ENCODE measurements around the gene CDC42BPA. TPM values are rescaled to one million over a fixed set of nuclear protein-coding genes. Genes with fewer than 3 reads are reported as not detected.

The CDC42BPA gene
- total RNA-seq, 4 donors from 2014 or later, result 47.0 to 58.6 (median 54.8) TPM

DNA sequence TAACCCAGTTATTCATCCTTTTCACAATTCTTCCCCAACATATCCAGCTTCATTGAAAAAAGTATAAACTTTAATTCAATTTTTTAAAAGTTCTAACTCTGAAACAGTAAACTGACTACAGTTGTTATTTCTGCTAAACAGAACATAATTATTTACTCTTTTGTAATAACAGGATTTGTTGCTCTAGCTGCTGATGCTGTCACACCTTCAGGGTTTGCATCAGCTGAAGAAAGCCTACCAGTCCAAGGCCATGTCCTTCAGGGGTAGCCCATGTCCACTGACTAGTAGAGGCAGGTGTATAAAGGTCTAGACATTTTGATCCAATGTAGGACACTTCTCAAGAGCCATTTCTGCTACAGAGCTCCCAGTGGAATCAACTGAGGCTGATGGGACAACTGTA, 107.7 kb downstream of the CDC42BPA start:
- Histone ChIP-seq H3K36me3 (peaks cover 0 to 6% (median 0%) of the 10 kb centered on the region in 3 donors), H3K27me3 (no peaks in the 10 kb centered on the region), H3K9me3 (no peaks in the 10 kb centered on the region), H3K27ac (no peak overlapping the region), H3K4me3 (no peak overlapping the region), H3K4me1 (peaks cover 0 to 6% (median 0%) of the 10 kb centered on the region in 4 donors)
- no peak for DNase-seq (ENCODE audit: low spot score in 2 of 2)
- TF ChIP-seq, protein P1, sequence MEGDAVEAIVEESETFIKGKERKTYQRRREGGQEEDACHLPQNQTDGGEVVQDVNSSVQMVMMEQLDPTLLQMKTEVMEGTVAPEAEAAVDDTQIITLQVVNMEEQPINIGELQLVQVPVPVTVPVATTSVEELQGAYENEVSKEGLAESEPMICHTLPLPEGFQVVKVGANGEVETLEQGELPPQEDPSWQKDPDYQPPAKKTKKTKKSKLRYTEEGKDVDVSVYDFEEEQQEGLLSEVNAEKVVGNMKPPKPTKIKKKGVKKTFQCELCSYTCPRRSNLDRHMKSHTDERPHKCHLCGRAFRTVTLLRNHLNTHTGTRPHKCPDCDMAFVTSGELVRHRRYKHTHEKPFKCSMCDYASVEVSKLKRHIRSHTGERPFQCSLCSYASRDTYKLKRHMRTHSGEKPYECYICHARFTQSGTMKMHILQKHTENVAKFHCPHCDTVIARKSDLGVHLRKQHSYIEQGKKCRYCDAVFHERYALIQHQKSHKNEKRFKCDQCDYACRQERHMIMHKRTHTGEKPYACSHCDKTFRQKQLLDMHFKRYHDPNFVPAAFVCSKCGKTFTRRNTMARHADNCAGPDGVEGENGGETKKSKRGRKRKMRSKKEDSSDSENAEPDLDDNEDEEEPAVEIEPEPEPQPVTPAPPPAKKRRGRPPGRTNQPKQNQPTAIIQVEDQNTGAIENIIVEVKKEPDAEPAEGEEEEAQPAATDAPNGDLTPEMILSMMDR (IDR thresholded peaks at IDR 0.05), result no peak
- TF ChIP-seq POLR2A (IDR thresholded peaks at IDR 0.05) (no peak), EP300 (IDR thresholded peaks at IDR 0.05) (no peak)

DNA sequence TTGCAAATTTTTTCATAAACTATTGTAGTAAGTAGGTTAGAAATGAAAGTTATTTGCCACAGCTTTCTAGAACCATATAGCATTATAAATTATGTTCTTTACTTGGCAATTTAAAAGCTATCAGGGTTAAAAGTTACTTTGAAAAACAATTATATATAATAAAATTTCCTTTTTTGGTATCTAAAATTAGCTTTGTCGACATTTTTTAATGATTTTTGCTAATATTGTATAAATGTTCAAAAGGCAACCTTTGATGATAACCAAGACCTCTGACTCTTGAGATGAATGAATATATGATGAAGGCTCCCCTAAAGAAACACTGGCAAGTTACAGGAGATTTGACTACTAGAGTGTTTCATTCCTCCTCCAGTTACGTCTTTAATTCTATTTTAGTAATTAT, 121.2 kb downstream of the CDC42BPA start:
- 89 to 95% methylated on average over 2 of the region's 2 CpGs for WGBS, 2 donors
- Histone ChIP-seq H3K4me3 (no peak overlapping the region), H3K27ac (no peak overlapping the region), H3K27me3 (no peaks in the 10 kb centered on the region), H3K9me3 (no peaks in the 10 kb centered on the region), H3K36me3 (peaks cover 0 to 17% (median 0%) of the 10 kb centered on the region in 3 donors), H3K4me1 (no peaks in the 10 kb centered on the region)
- TF ChIP-seq EP300 (IDR thresholded peaks at IDR 0.05) (no peak), POLR2A (IDR thresholded peaks at IDR 0.05) (no peak)
- TF ChIP-seq, protein P1 (IDR thresholded peaks at IDR 0.05), result no peak
- DNase-seq (ENCODE audit: low spot score in 2 of 2), result no peak

DNA sequence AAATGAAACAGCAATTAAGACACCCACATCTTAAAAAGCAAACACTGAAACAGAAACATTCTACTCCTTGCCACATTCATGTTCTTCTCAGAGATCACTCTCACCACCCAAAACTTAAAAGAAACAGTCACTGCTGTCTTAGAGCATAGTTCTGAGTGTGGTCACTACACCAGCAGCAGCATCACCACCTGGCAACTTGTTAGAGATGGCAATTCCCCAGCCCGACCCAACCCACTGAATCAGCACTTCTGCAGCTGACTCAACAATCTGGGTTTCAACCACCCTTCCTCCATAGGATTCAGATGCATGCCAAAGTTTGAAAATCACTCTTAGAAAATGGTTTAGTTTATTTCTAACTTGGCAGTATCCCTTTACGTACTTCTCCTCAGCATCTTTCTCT, 126.1 kb downstream of the CDC42BPA start:
- H3K9me3 ChIP-seq, result no peaks in the 10 kb centered on the region
- no peaks in the 10 kb centered on the region for H3K27me3 ChIP-seq
- TF ChIP-seq POLR2A (IDR thresholded peaks at IDR 0.05) (no peak), EP300 (IDR thresholded peaks at IDR 0.05) (no peak)
- TF ChIP-seq, protein P1 (IDR thresholded peaks at IDR 0.05), result no peak
- H3K27ac ChIP-seq, result no peak overlapping the region
- H3K4me1 ChIP-seq, result no peaks in the 10 kb centered on the region
- 57 to 69% methylated on average over 2 of the region's 2 CpGs for WGBS, 2 donors
- DNase-seq (ENCODE audit: low spot score in 2 of 2), result no peak
- H3K4me3 ChIP-seq, result no peak overlapping the region
- H3K36me3 ChIP-seq, result peaks cover 0 to 13% (median 0%) of the 10 kb centered on the region in 3 donors

DNA sequence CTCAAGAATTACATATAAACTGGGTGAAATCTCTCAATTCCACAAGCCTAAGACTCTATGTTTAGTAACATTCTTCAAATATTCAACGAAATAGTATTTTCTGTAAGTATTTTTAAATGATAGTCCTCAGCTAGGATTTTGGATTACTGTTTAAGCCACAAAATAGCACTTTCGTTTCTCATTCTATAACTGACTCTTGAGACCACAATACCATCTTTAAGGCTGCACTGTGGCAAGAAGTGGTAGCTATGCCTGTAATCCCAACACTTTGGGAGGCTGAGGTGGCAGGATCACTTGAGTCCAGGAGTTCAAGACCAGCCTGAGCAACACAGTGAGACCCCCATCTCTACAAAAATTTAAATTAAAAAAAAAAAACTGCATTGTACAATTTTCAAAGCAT, 126.7 kb downstream of the CDC42BPA start:
- H3K27ac ChIP-seq, result no peak overlapping the region
- no peak overlapping the region for H3K4me3 ChIP-seq
- peaks cover 0 to 13% (median 0%) of the 10 kb centered on the region in 3 donors for H3K36me3 ChIP-seq
- no peaks in the 10 kb centered on the region for H3K9me3 ChIP-seq
- no peaks in the 10 kb centered on the region for H3K4me1 ChIP-seq
- H3K27me3 ChIP-seq, result no peaks in the 10 kb centered on the region
- DNase-seq (ENCODE audit: low spot score in 2 of 2), result no peak
- 50 to 62% methylated on average over 2 of the region's 2 CpGs for WGBS, 2 donors
- TF ChIP-seq EP300 (IDR thresholded peaks at IDR 0.05) (no peak), POLR2A (IDR thresholded peaks at IDR 0.05) (no peak)

DNA sequence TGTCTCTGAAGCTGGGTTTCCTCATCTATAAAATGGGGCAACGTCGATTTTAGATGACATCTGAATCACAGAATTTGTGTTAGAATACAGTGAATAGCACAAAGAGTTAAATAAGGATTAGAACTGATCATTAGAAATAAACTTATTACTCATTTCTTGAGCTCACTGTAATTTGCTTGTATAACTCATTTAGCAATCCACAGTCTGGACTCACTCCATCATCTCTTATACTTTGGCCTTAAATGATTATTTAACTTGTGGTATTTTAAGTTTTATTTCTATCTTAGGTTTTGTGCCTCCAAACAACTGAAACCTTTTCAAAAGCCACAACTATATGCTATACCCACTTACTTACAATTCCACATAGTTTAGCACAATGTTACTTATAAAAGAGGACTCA, 128.0 kb downstream of the CDC42BPA start:
- WGBS, 2 donors, result 93 to 99% methylated on average over 2 of the region's 2 CpGs

More for the DNA sequence above, 128.0 kb downstream of the CDC42BPA start:
- no peaks in the 10 kb centered on the region for H3K4me1 ChIP-seq
- no peaks in the 10 kb centered on the region for H3K27me3 ChIP-seq
- no peak overlapping the region for H3K27ac ChIP-seq
- H3K4me3 ChIP-seq, result no peak overlapping the region
- TF ChIP-seq EP300 (IDR thresholded peaks at IDR 0.05) (no peak), POLR2A (IDR thresholded peaks at IDR 0.05) (no peak)
- TF ChIP-seq, protein P1 (IDR thresholded peaks at IDR 0.05), result no peak
- peaks cover 0 to 13% (median 0%) of the 10 kb centered on the region in 3 donors for H3K36me3 ChIP-seq
- DNase-seq (ENCODE audit: low spot score in 2 of 2), result no peak
- H3K9me3 ChIP-seq, result no peaks in the 10 kb centered on the region
